ENCODE results near the gene MOB3A.
"Not testable (repeated sequence)": the region's sequence is repeated elsewhere in the genome, so short reads cannot be mapped to it uniquely, and the experiment has no call there.

MOB3A gene

GRCh38 chr19:2044709-2045500, 51.2 kb downstream of the MOB3A start:
- no peak for DNase-seq

GRCh38 chr19:2043961-2044708, 52.0 kb downstream of the MOB3A start:
- DNase-seq: no peak

- DNase-seq: no peak
Measured at GRCh38 chr19:2043251-2043641, 52.9 kb downstream of the MOB3A start.

- no peak for DNase-seq
Measured at GRCh38 chr19:2042485-2043250, 53.5 kb downstream of the MOB3A start.

- peak; percentile 91 for DNase-seq
Measured at GRCh38 chr19:2041683-2042484, 54.2 kb downstream of the MOB3A start.

- DNase-seq: no peak
Measured at GRCh38 chr19:2041433-2041682, 54.8 kb downstream of the MOB3A start.

- no peak for DNase-seq
Measured at GRCh38 chr19:2040647-2041432, 55.3 kb downstream of the MOB3A start.

GRCh38 chr19:2039959-2040646, 56.0 kb downstream of the MOB3A start:
- no peak for DNase-seq

- no peak for DNase-seq
Measured at GRCh38 chr19:2039089-2039958, 56.8 kb downstream of the MOB3A start.

GRCh38 chr19:2038284-2039088, 57.6 kb downstream of the MOB3A start:
- DNase-seq: no peak

GRCh38 chr19:2037651-2038255, 58.4 kb downstream of the MOB3A start:
- DNase-seq: no peak

- DNase-seq: no peak
Measured at GRCh38 chr19:2036424-2036823, 59.7 kb downstream of the MOB3A start.

- DNase-seq: no peak
Measured at GRCh38 chr19:2035590-2035991, 60.5 kb downstream of the MOB3A start.

GRCh38 chr19:2034729-2035589, 61.2 kb downstream of the MOB3A start:
- DNase-seq: no peak

GRCh38 chr19:2034253-2034652, 61.9 kb downstream of the MOB3A start:
- DNase-seq: not testable (repeated sequence)

GRCh38 chr19:2033825-2034159, 62.3 kb downstream of the MOB3A start:
- DNase-seq: no peak

GRCh38 chr19:2033115-2033824, 62.9 kb downstream of the MOB3A start:
- DNase-seq: no peak

All from fibroblast of skin of right biceps (primary cell).